ENCODE data around the gene LCN6.
A peak's percentile ranks its signal among the peaks of the same experiment; 100 is the strongest.
"Not testable (repeated sequence)": the region's sequence is repeated elsewhere in the genome, so short reads cannot be mapped to it uniquely, and the experiment has no call there.

LCN6 gene

DNA sequence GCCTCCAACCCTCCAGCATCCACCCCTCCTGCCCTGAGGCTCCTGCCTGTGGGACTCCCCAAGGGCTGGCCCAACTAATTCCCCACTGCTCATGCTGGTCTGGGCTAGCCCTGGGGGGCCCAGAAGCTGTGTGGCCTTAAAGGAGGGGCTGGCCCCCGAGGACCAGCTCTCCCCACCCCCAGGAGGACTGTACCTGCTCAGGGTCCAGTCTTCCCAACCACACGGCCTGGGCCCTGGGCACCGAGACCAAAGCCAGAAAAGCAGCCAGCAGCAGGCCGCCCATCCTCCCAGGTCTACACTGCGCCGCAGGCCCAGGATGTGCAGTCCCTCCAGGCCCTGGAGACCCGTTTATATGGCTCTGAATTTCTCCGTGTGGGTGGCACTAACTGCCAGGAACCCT, at the start of gene LCN6:
LCN6 (minus strand) TSS at position 325 of the 400 bp plus-strand sequence; CDS start at position 283, 42 bp downstream.
- no peak for DNase-seq

DNA sequence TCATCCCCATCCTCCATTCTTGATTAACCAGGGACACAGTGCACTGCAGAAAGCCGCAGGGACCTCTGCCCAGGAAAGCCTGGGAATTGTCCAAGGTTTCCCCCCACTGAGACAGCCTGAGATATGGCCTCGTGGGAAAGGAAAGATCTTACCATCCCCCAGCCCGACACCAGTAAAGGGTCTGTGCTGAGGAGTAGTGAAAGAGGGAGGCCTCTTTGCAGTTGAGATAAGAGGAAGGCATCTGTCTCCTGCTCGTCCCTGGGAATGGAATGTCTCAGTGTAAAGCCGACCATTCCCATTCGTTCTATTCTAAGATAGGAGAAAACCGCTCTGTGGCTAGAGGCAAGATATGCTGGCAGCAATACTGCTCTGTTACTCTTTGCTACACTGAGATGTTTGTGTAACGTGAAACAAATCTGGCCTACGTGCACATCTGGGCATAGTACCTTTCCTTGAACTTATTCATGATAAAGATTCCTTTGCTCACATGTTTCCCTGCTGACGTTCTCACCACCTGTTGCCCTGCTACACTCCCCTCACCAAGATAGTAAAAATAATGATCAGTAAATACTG, 48.5 kb upstream of the LCN6 start:
- peak; percentile 11 for DNase-seq

GRCh38 chr9:136796238-136796774, 48.0 kb upstream of the LCN6 start, which contains the start of gene CCDC183:
CCDC183 (plus strand) TSS chr9:136796338; CDS start chr9:136796398, 60 bp downstream.
- no peak for DNase-seq

- DNase-seq, result no peak
Measured at GRCh38 chr9:136795000-136795348, 46.6 kb upstream of the LCN6 start.

- no peak for DNase-seq
Measured at GRCh38 chr9:136794281-136794999, 46.1 kb upstream of the LCN6 start.

DNA sequence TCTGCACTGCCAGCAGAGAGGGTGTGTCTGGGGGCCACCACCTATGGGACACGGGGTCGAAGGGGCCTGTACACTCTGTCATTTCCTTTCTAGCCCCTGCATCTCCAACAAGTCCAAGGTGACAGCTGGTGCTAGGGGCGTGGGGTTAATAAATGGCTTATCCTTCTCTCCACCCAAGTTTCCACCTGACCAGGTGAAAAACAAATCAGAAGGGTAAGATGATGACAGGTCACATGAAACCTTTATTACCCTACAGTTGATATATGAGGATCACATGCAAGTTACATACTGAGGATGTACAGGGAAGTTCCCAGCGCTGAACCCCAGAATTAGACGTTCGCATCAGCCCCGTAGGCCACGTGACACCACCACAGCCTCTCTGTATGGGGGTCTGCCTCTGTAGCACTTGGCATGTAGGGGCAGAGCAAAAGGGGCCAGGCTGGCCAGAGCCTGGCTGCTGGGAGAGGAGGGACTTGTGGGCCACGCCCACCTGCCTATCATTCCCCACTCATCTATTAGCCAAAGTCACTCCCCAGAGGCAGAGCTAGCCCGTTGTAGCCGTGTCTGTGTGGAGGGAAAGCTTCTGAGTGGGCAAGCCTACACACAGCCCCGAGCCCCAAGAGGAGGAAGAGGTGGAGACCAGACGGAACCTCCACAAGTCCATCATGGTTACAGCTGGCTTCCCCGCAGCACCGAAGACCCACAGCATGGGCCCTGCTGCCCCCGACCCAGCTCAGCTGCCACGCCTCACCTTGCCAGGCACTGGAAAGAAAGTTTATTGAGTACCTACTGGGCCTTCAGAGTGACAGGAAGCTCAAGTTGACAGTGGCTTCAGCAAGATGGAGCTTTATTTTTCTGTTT, 45.0 kb upstream of the LCN6 start:
- DNase-seq, result no peak

DNA sequence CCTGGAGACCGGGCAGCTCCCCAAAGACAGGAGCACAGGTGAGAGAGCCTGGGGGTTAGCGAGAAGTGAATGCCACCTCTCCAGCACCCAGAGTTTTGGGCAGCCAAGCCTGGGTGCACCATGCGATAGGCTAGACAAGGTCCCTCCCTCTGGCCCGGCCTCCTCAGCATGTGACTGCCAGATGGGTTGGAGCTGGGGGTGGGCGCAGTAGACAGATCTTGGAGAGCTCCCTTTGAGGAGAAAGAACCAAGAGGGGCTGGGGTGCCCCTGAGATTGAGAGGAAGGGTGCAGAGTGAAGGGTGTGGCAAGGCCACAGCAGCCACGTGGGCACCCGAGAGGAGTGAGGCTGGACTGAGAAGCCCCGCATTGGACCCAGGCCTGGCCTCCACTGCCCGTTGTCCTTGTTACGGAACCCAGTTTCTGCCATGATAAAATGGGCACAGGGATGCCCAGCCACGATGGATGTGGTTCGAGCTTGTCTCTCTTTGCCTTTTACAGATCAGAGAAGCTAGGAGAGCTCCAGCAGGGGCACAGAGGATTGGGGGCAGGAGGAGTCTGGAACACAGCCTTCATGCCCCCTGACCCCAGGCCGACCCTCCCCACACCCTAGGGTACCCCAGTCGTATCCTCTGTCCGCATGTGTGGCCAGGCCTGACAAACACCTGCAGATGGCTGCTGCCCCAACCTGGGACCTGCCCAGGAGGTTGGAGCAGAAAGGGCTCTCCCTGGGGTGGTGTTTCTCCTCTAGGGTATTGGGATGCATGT, 44.2 kb upstream of the LCN6 start:
- DNase-seq, result no peak

- peak; percentile 30 for DNase-seq
Measured at GRCh38 chr9:136791516-136792276, 43.4 kb upstream of the LCN6 start.

DNA sequence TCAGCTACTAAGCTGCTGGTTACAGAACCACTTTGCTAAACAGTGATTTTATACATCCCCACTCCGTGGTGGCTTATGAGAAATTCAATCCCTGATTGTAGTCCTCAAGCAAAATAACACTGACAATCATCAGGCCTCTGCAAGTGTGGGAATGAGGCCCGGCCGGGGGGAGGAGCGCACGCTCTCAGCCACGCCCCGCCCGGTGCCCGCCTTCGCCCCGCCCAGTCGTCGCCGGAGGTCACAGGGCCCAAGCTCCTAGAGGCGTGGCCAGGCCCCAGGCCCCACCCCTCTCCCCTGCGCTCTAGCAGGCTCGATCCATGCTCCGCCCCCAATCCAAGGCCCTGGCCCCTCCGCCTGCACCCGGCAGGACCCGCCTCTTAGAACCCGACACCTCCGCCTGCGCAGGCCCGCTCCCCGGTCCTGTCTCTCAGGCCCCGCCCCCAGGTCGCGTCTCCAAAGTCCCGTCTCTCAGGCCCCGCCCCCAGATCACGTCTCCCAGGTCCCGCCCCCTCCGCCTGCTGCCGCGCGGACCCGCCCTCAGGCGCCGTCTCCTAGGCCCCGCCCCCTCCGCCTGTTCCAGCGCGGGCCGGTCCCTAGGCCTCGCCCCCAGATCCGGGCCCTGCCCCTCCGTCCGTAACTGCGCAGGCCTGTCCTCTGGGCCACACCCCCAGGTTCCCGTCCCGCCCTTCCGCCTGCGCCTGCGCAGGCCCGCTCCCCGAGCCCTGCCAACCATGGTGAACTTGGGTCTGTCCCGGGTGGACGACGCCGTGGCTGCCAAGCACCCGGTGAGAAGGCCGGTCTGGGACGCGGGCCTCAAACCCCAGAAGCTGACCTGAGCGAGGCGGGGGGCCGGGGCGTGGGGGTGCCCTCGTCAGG, 42.6 kb upstream of the LCN6 start, which contains the start of gene TMEM141:
TMEM141 (plus strand) TSS at position 705 of the 876 bp plus-strand sequence; CDS start at position 732, 27 bp downstream.
- peak; percentile 99 for DNase-seq

GRCh38 chr9:136789523-136789937, 41.2 kb upstream of the LCN6 start:
- no peak for DNase-seq

GRCh38 chr9:136788644-136789522, 40.6 kb upstream of the LCN6 start:
- not testable (repeated sequence) for DNase-seq

DNA sequence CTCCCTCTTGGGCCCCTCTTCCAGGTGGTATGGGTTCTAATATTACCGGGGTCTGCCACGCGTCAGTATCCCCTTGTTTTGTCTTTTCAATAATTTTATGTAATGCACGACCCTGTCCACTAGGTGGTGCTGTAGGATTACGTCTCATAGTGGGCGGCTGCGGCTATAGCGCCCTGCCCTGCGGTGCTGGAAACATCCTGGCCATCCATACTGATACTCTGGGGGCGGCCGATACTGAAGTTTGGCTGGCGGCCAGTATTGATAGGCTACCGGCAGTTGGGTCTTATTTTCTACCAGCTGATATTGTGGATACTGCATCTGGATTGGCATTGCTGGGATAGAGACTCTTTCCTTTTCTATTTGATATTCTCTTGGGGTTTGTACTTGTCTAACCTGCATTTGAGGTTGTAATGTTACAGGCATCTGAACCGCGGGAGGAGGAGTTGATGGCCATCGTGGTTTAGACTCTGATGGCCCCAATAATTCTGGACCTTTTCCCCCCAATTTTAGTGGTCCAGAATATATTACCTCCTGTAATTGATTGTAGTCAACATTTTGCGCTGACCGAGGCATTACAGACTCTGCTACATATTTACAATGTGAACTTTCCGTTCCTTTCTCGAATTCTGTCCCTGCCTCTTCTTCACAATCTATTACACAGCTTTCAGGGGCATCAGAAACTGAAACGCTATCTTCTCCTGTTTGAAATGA, 39.5 kb upstream of the LCN6 start:
- DNase-seq, result peak; percentile 10

- not testable (repeated sequence) for DNase-seq
Measured at GRCh38 chr9:136786983-136787382, 38.7 kb upstream of the LCN6 start.

- DNase-seq, result no peak
Measured at GRCh38 chr9:136786451-136786850, 38.1 kb upstream of the LCN6 start.

- DNase-seq, result not testable (repeated sequence)
Measured at GRCh38 chr9:136785565-136786355, 37.4 kb upstream of the LCN6 start.

GRCh38 chr9:136784997-136785361, 36.7 kb upstream of the LCN6 start:
- DNase-seq, result no peak

DNA sequence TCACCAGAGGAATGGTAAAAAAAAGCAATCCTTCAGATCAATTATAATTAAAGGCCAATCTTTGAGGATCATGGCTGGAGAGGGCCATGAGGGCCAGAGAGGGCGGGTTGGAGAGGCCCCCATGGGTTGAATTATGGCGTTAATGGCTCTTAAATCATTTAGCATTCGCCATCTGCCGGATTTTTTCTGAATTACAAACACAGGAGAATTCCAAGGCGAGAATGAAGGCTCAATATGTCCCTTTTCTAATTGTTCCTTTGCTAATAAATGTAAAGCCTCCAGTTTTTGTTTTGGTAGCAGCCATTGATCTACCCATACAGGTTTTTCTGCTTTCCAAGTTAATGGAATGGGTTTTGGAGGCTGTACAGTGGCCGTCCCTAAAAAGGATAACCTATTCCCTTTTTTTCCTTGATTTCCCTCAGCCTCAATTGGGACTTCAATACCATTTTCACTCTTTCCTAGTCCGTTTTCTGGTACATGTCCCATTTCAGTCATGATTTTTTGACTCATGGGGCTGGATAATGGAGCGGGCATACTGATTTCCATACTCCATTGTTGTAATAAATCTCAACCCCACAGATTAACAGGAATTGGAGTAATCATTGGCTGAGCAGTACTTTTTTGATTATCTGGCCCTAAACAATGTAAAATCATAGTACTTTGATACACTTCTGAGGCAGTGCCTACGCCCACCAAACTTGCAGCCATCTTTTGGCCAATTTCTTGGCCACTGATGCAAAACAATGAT, 36.1 kb upstream of the LCN6 start:
- no peak for DNase-seq
